Natural killer cell treated with Interleukin-12 subunit alpha and Interleukin-12 subunit beta and Interleukin-15 and Interleukin-18, amount 100 ng/mL, for 72 hours (primary cell): ENCODE measurements around the gene CAV2. TPM values are rescaled to one million over a fixed set of nuclear protein-coding genes. Genes with fewer than 3 reads are reported as not detected.

Experiments used
- ATAC-seq, 2 donors: fragments of 150-1000 bp; cut with Tn5 transposase in 1 of 2; sonication (Bioruptor Pico), chemical (Tn5 transposase) in 1 of 2; 2 replicates each; pipeline ENCODE4 v1.10.0; 2021
- DNase-seq: peaks from one replicate; pipeline ENCODE4 v3.0.0; 2022; ENCODE audit warnings: low spot score
- H3K27ac Mint-ChIP-seq, 2 donors: 1 replicate in 1 of 2; 2 replicates in 1 of 2; pipeline ENCODE4 v1.8.0; 2022; ENCODE audit warnings: mixed read lengths in 2 of 2, mild to moderate bottlenecking in 1 of 2, moderate library complexity in 1 of 2
- H3K27me3 Mint-ChIP-seq, 2 donors: 1 replicate in 1 of 2; 2 replicates in 1 of 2; pipeline ENCODE4 v1.8.0; 2022; ENCODE audit warnings: mixed read lengths in 2 of 2
- H3K36me3 Mint-ChIP-seq: one replicate; pipeline ENCODE4 v1.8.0; 2022; ENCODE audit warnings: mixed read lengths
- H3K4me1 Mint-ChIP-seq, 2 donors: 1 replicate in 1 of 2; 2 replicates in 1 of 2; pipeline ENCODE4 v1.8.0; 2022; ENCODE audit warnings: low read depth in 2 of 2, mixed read lengths in 2 of 2, mild to moderate bottlenecking in 1 of 2
- H3K4me3 Mint-ChIP-seq: one replicate; pipeline ENCODE4 v1.8.0; 2022; ENCODE audit warnings: mixed read lengths
- H3K9me3 Mint-ChIP-seq: 2 replicates; pipeline ENCODE4 v1.8.0; 2022; ENCODE audit warnings: mixed read lengths
- total RNA-seq, 2 donors: library from RNA; stranded (reverse); gene quantifications; one replicate each; pipeline ENCODE4 v1.2.3, GENCODE V29; 2022

Gene CAV2
- total RNA-seq, 2 donors from 2014 or later: not detected

DNA sequence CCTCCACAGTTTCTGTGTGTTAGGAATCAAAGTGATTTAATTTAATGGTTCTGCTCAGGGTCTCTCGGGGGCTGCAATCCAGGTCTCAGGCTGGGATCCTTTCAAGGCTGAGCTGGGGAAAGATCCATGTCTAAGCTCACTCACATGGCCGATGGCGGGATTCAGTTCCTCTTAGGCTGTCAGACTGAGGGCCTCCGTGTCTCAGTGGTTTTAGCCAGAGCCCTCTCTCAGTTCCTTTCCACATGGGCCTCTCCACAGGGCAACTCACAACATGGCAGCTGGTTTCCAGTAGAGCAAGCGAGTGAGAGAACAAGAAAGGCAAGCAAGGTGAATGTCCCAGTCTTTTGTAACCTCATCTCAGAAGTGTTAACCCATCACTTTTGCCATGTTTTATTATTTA lies 52.2 kb downstream of the CAV2 start:
- Mint-ChIP-seq H3K9me3 (peaks cover 3% of the 10 kb centered on the region), H3K27ac (no peak overlapping the region), H3K4me1 (no peaks in the 10 kb centered on the region), H3K4me3 (no peak overlapping the region), H3K27me3 (peaks cover 31 to 44% of the 10 kb centered on the region in 2 donors), H3K36me3 (no peaks in the 10 kb centered on the region)
- DNase-seq (no peak), ATAC-seq (no peak)

DNA sequence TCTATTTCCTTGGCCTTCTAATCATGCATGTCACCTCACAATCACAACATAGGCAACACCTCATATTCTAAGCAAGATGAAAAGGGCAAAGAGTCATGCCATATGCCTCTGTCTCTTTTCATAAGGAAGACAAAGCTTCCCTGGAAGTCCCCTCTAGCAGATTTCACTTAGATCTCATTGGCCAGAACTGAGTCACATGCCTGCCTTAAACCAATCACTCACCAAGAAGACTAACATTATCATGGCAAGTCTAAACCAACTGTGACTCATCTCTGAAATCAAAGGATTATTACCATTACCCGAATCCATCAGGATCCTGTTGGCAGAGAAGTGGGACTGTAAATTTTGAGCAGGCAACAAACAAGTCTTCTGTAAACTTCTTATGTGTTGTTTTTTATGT lies 53.1 kb downstream of the CAV2 start:
- H3K27ac Mint-ChIP-seq: no peak overlapping the region
- H3K27me3 Mint-ChIP-seq: peaks cover 32 to 51% of the 10 kb centered on the region in 2 donors
- no peaks in the 10 kb centered on the region for H3K36me3 Mint-ChIP-seq
- DNase-seq: no peak
- H3K4me3 Mint-ChIP-seq: no peak overlapping the region
- no peak for ATAC-seq
- H3K9me3 Mint-ChIP-seq: peaks cover 3% of the 10 kb centered on the region
- no peaks in the 10 kb centered on the region for H3K4me1 Mint-ChIP-seq

- H3K36me3 Mint-ChIP-seq: no peaks in the 10 kb centered on the region
- no peaks in the 10 kb centered on the region for H3K4me1 Mint-ChIP-seq
- H3K27me3 Mint-ChIP-seq: peaks cover 30 to 50% of the 10 kb centered on the region in 2 donors
- DNase-seq: no peak
- no peak for ATAC-seq
- peaks cover 3% of the 10 kb centered on the region for H3K9me3 Mint-ChIP-seq
- H3K4me3 Mint-ChIP-seq: no peak overlapping the region
- no peak overlapping the region for H3K27ac Mint-ChIP-seq
Measured at GRCh38 chr7:116553168-116553964, 53.8 kb downstream of the CAV2 start.

GRCh38 chr7:116554436-116554835 lies 54.9 kb downstream of the CAV2 start:
- Mint-ChIP-seq H3K27me3 (peaks cover 24 to 52% of the 10 kb centered on the region in 2 donors), H3K4me3 (no peak overlapping the region), H3K36me3 (no peaks in the 10 kb centered on the region), H3K27ac (no peak overlapping the region), H3K4me1 (no peaks in the 10 kb centered on the region), H3K9me3 (peaks cover 3% of the 10 kb centered on the region)
- ATAC-seq: no peak
- no peak for DNase-seq

GRCh38 chr7:116554911-116555310 lies 55.4 kb downstream of the CAV2 start:
- Mint-ChIP-seq H3K27ac (no peak overlapping the region), H3K9me3 (peaks cover 3% of the 10 kb centered on the region), H3K36me3 (no peaks in the 10 kb centered on the region), H3K27me3 (peaks cover 24 to 57% of the 10 kb centered on the region in 2 donors), H3K4me3 (no peak overlapping the region), H3K4me1 (no peaks in the 10 kb centered on the region)
- DNase-seq: no peak
- no peak for ATAC-seq

DNA sequence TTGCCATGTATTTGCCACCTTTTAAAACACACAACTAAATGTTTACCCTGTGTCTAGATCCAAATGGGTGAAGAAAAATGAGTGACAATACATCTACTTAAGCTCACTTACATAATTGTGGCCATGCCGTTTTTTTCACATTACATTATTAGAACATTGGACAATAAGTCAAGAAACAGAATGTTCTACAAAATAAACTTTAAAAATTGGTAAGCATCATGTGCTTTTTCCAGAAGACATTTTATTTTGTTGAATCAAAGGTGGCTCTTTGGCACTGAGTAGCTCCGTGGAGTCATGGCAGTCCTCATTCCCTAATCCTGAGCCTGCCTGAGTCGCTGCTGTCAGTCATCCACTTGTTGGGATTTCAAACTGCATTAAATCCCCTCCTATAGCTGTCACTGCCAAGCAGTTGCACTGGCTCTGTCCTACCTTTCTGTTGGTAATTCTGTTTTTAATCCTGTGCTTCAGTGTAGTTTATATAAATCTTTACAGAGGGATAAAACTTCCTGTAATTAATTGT lies 57.6 kb downstream of the CAV2 start:
- ATAC-seq (no peak), DNase-seq (no peak)
- H3K4me3 Mint-ChIP-seq: no peak overlapping the region
- H3K9me3 Mint-ChIP-seq: peaks cover 3% of the 10 kb centered on the region
- H3K27me3 Mint-ChIP-seq: peaks cover 33 to 65% of the 10 kb centered on the region in 2 donors
- H3K36me3 Mint-ChIP-seq: no peaks in the 10 kb centered on the region
- no peaks in the 10 kb centered on the region for H3K4me1 Mint-ChIP-seq
- no peak overlapping the region for H3K27ac Mint-ChIP-seq

- Mint-ChIP-seq H3K4me1 (no peaks in the 10 kb centered on the region), H3K36me3 (no peaks in the 10 kb centered on the region), H3K4me3 (no peak overlapping the region), H3K9me3 (no peaks in the 10 kb centered on the region), H3K27me3 (peaks cover 34 to 68% of the 10 kb centered on the region in 2 donors), H3K27ac (no peak overlapping the region)
- ATAC-seq (no peak), DNase-seq (no peak)
Measured at GRCh38 chr7:116557901-116558300, 58.4 kb downstream of the CAV2 start.

Other genes starting within 250 kb of the CAV2 start
- gene CAV1, start 25.3 kb downstream of the CAV2 start, total RNA-seq: not detected
- gene MET, start 172.5 kb downstream of the CAV2 start, total RNA-seq: 1 to 10 TPM in 1 of 2 donors, under 1 TPM in 1; 0.33 to 3.6 TPM